Neuronal stem cell (in vitro differentiated cells): ENCODE data around the gene PEMT.

ENCODE experiments used
- DNase-seq: peaks from one replicate; pipeline ENCODE4 v3.0.0-alpha.2; 2013; ENCODE audit warnings: low spot score
- H2AFZ ChIP-seq: one replicate; pipeline ENCODE4 v1.6.1; 2013; ENCODE audit warnings: mild to moderate bottlenecking, low read length, inconsistent platforms
- H2AK5ac ChIP-seq: 2 replicates; pipeline ENCODE4 v1.6.1; 2013; ENCODE audit warnings: low read depth, mild to moderate bottlenecking, inconsistent platforms, low read length, moderate library complexity, mixed read lengths
- H2BK120ac ChIP-seq: 2 replicates; pipeline ENCODE4 v1.6.1; 2013; ENCODE audit warnings: low read depth, mild to moderate bottlenecking, inconsistent platforms, low read length, moderate library complexity, mixed read lengths
- H2BK12ac ChIP-seq: one replicate; pipeline ENCODE4 v1.6.1; 2013; ENCODE audit warnings: low read length, inconsistent platforms
- H2BK15ac ChIP-seq: 2 replicates; pipeline ENCODE4 v1.6.1; 2013; ENCODE audit warnings: mild to moderate bottlenecking, low read length, inconsistent platforms, mixed read lengths
- H2BK5ac ChIP-seq: one replicate; pipeline ENCODE4 v1.6.1; 2013; ENCODE audit warnings: inconsistent platforms, mild to moderate bottlenecking, low read length, moderate library complexity
- H3K14ac ChIP-seq: one replicate; pipeline ENCODE4 v1.6.1; 2013; ENCODE audit warnings: low read length, inconsistent platforms
- H3K18ac ChIP-seq: 2 replicates; pipeline ENCODE4 v1.6.1; 2013; ENCODE audit warnings: low read length, inconsistent platforms
- H3K23ac ChIP-seq: 2 replicates; pipeline ENCODE4 v1.6.1; 2013; ENCODE audit warnings: low read depth, mild to moderate bottlenecking, mixed read lengths, low read length, inconsistent platforms; ENCODE audit not compliant: poor library complexity
- H3K27ac ChIP-seq: replicated peaks from 3 replicates; pipeline ENCODE4 v1.5.1; 2013; ENCODE audit warnings: low read length, inconsistent platforms
- H3K27me3 ChIP-seq, 3 experiments: 2 replicates each; pipeline ENCODE4 v1.6.1; 2013; ENCODE audit warnings: low read length in 3 of 3, mild to moderate bottlenecking in 2 of 3, inconsistent platforms in 1 of 3, low read depth in 1 of 3, mixed read lengths in 1 of 3, moderate library complexity in 1 of 3; ENCODE audit not compliant: control insufficient read depth in 3 of 3, insufficient read depth in 3 of 3
- H3K36me3 ChIP-seq, 2 donors: replicated peaks in 1 of 2; 2 replicates each; pipeline ENCODE4 v1.6.1; 2013; ENCODE audit warnings: low read length in 2 of 2; ENCODE audit not compliant: control insufficient read depth in 2 of 2, insufficient read depth in 2 of 2
- H3K4ac ChIP-seq: 2 replicates; pipeline ENCODE4 v1.6.1; 2013; ENCODE audit warnings: inconsistent platforms, mild to moderate bottlenecking, low read length, moderate library complexity
- H3K4me1 ChIP-seq, 2 donors: 1 replicate in 1 of 2; 2 replicates in 1 of 2; pipeline ENCODE4 v1.6.1; 2013; ENCODE audit warnings: low read length in 2 of 2, low read depth in 1 of 2; ENCODE audit not compliant: control insufficient read depth in 2 of 2, insufficient read depth in 1 of 2
- H3K4me2 ChIP-seq: one replicate; pipeline ENCODE4 v1.6.1; 2013; ENCODE audit warnings: mild to moderate bottlenecking, low read length, inconsistent platforms; ENCODE audit not compliant: insufficient read depth, poor library complexity, severe bottlenecking
- H3K4me3 ChIP-seq, 2 donors: 2 replicates each; pipeline ENCODE4 v1.5.1; 2013; ENCODE audit warnings: low read length in 2 of 2, mild to moderate bottlenecking in 2 of 2, inconsistent platforms in 1 of 2, moderate library complexity in 1 of 2
- H3K79me1 ChIP-seq: one replicate; pipeline ENCODE4 v1.6.1; 2013; ENCODE audit warnings: low read depth, mild to moderate bottlenecking, inconsistent platforms, low read length, moderate library complexity
- H3K9ac ChIP-seq: one replicate; pipeline ENCODE4 v1.6.1; 2013; ENCODE audit warnings: mild to moderate bottlenecking, low read depth, low read length, inconsistent platforms; ENCODE audit not compliant: poor library complexity
- H3K9me3 ChIP-seq, 2 donors: replicated peaks in 1 of 2; 2 replicates each; pipeline versions ENCODE3 to v1.6.1; 2013; ENCODE audit warnings: low read length in 2 of 2, mild to moderate bottlenecking in 2 of 2, inconsistent platforms in 1 of 2, low read depth in 1 of 2, mixed read lengths in 1 of 2, moderate library complexity in 1 of 2; ENCODE audit not compliant: control insufficient read depth in 2 of 2, insufficient read depth in 1 of 2
- H4K8ac ChIP-seq: one replicate; pipeline ENCODE4 v1.6.1; 2013; ENCODE audit warnings: low read depth, mild to moderate bottlenecking, inconsistent platforms, low read length, moderate library complexity
- H4K91ac ChIP-seq: one replicate; pipeline ENCODE4 v1.6.1; 2013; ENCODE audit warnings: low read length, low read depth, mild to moderate bottlenecking, inconsistent platforms; ENCODE audit not compliant: poor library complexity
- WGBS, 2 donors: extraction: QIAGEN DNeasy Blood & Tissue Kit; methylation state at CpG; one replicate each; pipeline ENCODE4 v1.1.7; 2013; ENCODE audit warnings: missing lambda C conversion rate in 2 of 2, mixed read lengths in 1 of 2; ENCODE audit not compliant: insufficient read length in 2 of 2, insufficient replicate concordance in 1 of 2; ENCODE audit errors: extremely low coverage in 2 of 2; 5-methylcytosine and 5-hydroxymethylcytosine counted together

PEMT gene

DNA sequence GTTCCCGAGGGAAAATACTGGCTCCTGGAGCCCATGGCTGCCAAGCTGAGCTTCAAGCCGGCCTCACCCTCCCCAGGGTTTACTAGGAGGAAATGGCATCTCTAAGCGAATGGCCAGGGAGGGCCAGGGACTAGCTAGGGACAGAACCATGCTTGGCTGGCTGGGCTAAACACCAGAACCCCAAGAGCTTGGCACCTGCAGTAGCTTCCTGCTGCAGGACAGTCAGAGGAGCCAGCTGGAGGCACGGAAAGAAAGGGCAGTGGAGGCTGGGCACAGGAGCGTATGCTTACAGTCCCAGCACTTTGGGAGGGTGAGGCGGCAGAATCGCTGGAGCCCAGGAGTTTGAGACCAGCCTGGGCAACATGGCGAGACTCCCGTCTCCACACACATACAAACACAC lies 33.7 kb downstream of the PEMT start:
- no peak overlapping the region for H3K4ac ChIP-seq
- H3K27me3 ChIP-seq: no peaks in the 10 kb centered on the region
- H3K9ac ChIP-seq: no peak overlapping the region
- H2BK15ac ChIP-seq: no peak overlapping the region
- no peaks in the 10 kb centered on the region for H3K9me3 ChIP-seq
- no peak overlapping the region for H3K23ac ChIP-seq
- no peak overlapping the region for H2AFZ ChIP-seq
- H2AK5ac ChIP-seq: no peak overlapping the region
- no CpG with 5 or more reads among the region's 9 CpGs for WGBS, 2 donors
- H3K79me1 ChIP-seq: no peaks in the 10 kb centered on the region
- no peak overlapping the region for H3K4me2 ChIP-seq
- no peaks in the 10 kb centered on the region for H3K36me3 ChIP-seq
- DNase-seq: no peak
- H2BK5ac ChIP-seq: no peak overlapping the region
- no peak overlapping the region for H3K18ac ChIP-seq
- H4K8ac ChIP-seq: no peak overlapping the region
- H3K27ac ChIP-seq: no peak overlapping the region
- H3K14ac ChIP-seq: no peak overlapping the region
- no peak overlapping the region for H2BK120ac ChIP-seq
- H4K91ac ChIP-seq: no peak overlapping the region
- H2BK12ac ChIP-seq: no peak overlapping the region
- no peak overlapping the region for H3K4me3 ChIP-seq
- H3K4me1 ChIP-seq: peaks cover 2% of the 10 kb centered on the region in 2 donors

DNA sequence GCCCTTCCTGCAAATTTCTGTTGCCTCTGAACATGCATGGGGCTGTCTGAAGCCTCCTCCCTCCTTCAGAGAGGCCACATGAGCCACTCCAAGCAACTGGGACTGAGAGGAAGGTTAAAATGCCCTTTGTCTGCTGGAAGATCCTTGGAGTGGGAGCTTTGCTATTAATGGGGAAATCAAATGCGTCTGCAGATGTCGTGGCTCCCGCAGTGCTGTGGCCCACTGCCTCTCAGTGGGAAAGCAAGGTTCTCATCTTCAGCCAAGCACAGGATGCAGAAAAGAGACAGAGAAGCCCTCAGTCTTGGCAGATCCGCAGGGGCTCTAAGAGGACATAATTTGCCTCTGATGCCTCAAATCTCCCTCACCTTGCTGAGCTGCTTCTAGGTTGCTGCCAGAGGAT lies 34.8 kb downstream of the PEMT start:
- Histone ChIP-seq H4K8ac (no peak overlapping the region), H3K23ac (no peak overlapping the region), H2BK5ac (no peak overlapping the region), H3K9ac (no peak overlapping the region), H2BK120ac (no peak overlapping the region), H3K4me3 (no peak overlapping the region), H3K27ac (no peak overlapping the region), H3K79me1 (no peaks in the 10 kb centered on the region), H2AFZ (no peak overlapping the region), H3K27me3 (no peaks in the 10 kb centered on the region), H3K36me3 (no peaks in the 10 kb centered on the region), H3K4ac (no peak overlapping the region), H3K9me3 (no peaks in the 10 kb centered on the region), H3K4me2 (no peak overlapping the region), H3K4me1 (peaks cover 2% of the 10 kb centered on the region in 2 donors), H2AK5ac (no peak overlapping the region), H4K91ac (no peak overlapping the region), H2BK12ac (no peak overlapping the region), H2BK15ac (no peak overlapping the region), H3K18ac (no peak overlapping the region), H3K14ac (no peak overlapping the region)
- no peak for DNase-seq
- WGBS, 2 donors: no CpG with 5 or more reads among the region's 4 CpGs

DNA sequence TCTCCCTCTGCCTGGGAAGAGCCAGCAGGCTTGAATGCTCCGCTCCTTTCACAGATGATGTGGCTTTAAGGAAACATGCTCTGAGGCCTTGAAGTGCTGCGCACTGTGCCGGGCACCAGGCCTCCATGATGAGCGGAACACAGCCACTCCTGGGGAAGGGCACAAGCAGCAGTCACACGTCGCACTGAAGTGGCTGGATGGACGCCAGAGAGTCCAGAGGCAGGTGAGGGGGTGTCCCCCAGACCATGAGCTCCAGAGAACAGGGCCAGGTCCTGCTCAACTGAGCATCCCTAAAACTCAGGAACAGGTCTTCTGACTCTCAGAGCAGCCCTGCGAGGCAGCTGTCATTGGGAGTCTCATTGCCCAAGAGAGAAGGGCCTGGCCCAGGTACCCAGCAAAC lies 35.6 kb downstream of the PEMT start:
- Histone ChIP-seq H2AFZ (no peak overlapping the region), H2BK5ac (no peak overlapping the region), H4K8ac (no peak overlapping the region), H3K4ac (no peak overlapping the region), H3K36me3 (no peaks in the 10 kb centered on the region), H3K4me1 (peaks cover 10% of the 10 kb centered on the region in 2 donors), H2AK5ac (no peak overlapping the region), H2BK120ac (no peak overlapping the region), H3K79me1 (no peaks in the 10 kb centered on the region), H3K14ac (no peak overlapping the region), H3K23ac (no peak overlapping the region), H3K27me3 (no peaks in the 10 kb centered on the region), H3K4me3 (no peak overlapping the region), H2BK15ac (no peak overlapping the region), H3K9me3 (no peaks in the 10 kb centered on the region), H4K91ac (no peak overlapping the region), H3K27ac (no peak overlapping the region), H3K4me2 (no peak overlapping the region), H3K18ac (no peak overlapping the region), H3K9ac (no peak overlapping the region), H2BK12ac (no peak overlapping the region)
- WGBS, 2 donors: no CpG with 5 or more reads among the region's 8 CpGs
- DNase-seq: no peak

DNA sequence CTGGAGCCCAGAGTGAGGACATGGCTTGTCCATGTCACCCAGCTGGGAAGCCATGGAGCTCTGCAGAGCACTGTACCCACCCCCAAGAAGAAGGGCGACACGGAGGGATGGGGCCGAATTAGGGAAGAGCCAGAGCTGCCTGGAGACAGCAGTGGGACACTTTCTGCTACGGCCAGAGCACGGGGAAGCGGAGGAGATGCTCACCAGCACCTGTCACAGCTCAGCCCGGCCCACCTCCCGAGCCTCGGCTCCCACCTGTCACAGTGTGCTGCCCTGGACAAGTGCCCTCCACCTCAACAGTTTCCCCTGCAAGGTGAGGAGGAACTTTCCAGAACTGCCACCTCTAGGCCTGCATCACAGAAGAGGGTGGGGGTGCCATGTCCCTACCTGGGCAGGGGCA lies 36.4 kb downstream of the PEMT start:
- Histone ChIP-seq H3K4ac (no peak overlapping the region), H3K36me3 (no peaks in the 10 kb centered on the region), H2BK5ac (no peak overlapping the region), H2AK5ac (no peak overlapping the region), H3K27me3 (no peaks in the 10 kb centered on the region), H3K4me1 (peaks cover 10% of the 10 kb centered on the region in 2 donors), H2AFZ (no peak overlapping the region), H3K23ac (peak overlapping the region; percentile 58), H3K14ac (no peak overlapping the region), H4K91ac (no peak overlapping the region), H2BK15ac (no peak overlapping the region), H3K9ac (peak overlapping the region; percentile 50), H3K4me2 (no peak overlapping the region), H3K4me3 (no peak overlapping the region), H2BK120ac (no peak overlapping the region), H3K18ac (no peak overlapping the region), H3K79me1 (no peaks in the 10 kb centered on the region), H3K27ac (no peak overlapping the region), H3K9me3 (no peaks in the 10 kb centered on the region), H4K8ac (peak overlapping the region; percentile 45), H2BK12ac (no peak overlapping the region)
- no peak for DNase-seq
- WGBS, 2 donors: no CpG with 5 or more reads among the region's 9 CpGs
